IPS-NIHi11 (cell line): ENCODE data around the gene ETFA.

Experiments
- DNase-seq: peaks from one replicate; pipeline ENCODE4 v3.0.0; 2012; ENCODE audit warnings: mixed read lengths, low spot score

The ETFA gene

DNA sequence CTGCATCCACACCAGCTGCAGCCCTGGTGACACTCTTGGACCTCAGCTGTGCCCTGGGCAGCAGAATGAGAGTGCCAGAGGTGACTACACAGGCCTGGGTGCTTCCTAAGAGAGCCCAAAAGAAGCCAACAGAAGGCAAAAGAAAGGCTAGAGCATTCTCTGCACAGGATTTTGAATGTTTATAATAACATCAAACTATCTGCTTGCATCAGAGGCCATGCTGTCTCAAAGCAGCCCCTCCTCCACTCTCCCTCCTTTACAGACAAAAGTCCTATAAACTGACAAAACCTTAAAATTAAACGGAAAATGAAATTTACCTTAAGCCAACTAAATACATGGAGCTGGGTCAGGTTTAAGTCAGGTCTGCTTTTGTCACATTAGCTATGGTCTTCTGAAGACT lies 95.6 kb downstream of the ETFA start:
- no peak for DNase-seq

- no peak for DNase-seq
These were observed 101.3 kb downstream of the ETFA start for GRCh38 chr15:76209942-76210341.

DNA sequence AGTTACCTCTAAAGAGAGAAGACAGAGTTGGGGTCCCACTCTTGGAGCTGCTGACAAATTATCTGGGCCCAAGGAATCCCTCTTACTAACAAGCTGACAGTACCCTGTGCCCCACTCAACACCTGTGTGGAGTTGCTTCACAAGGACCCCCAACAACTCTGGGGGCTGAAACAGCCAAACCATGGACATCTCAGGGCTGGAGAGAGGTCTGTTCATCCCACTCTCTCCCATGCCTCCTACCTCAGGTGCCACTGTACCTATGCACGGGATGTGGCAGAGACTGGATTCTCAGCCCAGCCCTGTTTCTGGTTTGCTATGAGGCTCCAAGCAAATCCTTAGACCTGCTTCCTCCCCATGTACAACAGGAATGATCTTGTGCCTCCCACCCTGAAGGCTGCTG lies 101.7 kb downstream of the ETFA start:
- DNase-seq = no peak

GRCh38 chr15:76208786-76209424 lies 102.4 kb downstream of the ETFA start:
- no peak for DNase-seq

GRCh38 chr15:76208084-76208785 lies 103.0 kb downstream of the ETFA start:
- DNase-seq = no peak

DNA sequence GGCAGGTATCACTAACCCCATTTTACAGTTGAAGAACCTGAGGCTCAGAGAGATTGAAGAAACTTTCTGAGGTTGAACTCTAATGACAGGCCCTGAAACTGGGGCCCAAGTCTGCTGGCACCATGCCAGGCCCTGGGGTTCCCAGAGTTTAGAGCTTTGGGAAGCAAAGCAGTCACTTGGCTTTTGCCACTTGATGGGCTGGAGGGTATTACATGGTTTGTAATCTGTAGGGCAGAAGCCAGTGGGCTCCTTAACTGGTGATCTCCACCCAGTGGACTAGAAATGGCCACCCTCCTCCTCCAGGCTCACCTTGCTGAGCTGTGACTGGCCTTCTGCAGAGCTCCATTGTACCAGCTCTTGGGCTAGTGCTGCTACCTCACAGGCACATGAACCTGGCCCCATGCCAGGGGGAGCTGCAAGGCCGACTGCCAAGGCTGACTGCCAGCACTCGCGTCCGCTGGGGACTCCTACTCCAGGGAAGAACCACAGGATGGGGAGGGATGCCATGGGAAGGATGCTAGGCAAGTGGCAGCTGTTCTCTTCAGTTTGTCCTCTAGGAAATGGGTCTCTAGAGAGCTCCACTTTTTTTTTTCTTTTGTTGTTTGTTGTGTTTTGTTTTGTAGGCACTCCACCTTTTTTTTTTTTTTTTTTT lies 104.8 kb downstream of the ETFA start:
- DNase-seq = peak; percentile 51

GRCh38 chr15:76204916-76205460 lies 106.3 kb downstream of the ETFA start:
- DNase-seq = no peak

DNA sequence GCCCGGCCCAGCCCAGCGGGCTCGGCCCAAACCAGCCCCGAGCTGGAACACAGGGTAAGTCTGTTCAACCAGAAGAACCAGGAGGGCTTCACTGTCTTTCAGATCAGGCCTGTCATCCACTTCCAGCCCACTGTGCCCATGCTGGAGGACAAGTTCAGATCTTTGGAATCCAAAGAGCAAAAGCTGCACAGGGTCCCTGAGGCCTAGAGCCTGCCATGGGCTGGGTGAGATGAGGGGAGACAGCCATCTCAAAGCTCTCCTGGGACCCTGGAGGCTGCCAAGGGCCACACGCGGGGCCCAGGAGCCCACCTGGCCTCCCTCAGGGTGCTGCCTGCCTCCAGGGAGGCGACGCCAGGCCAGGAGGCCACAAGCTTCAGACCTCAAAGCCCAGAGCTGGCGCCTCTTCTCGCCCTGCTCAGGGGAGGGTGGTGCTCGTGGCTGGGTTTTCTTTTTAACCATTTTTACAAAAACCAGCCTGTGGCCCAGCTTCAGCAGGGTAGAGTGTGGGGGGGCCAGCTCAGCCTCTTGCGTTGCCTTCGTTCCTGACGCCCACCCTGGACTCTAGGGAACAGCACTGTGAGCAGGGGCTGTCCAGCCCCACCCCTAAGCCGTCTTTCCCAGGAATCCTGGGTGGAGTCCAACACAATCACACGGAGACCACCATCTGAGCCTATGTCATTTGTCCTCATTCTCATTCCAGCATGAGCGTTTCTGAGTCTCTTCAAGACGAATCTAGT lies 107.0 kb downstream of the ETFA start:
- no peak for DNase-seq

- no peak for DNase-seq
These were observed 107.7 kb downstream of the ETFA start for GRCh38 chr15:76203346-76204108.

GRCh38 chr15:76201536-76202255 lies 109.6 kb downstream of the ETFA start:
- DNase-seq = no peak

- no peak for DNase-seq
These were observed 110.6 kb downstream of the ETFA start for GRCh38 chr15:76200641-76201105.

GRCh38 chr15:76200083-76200465 lies 111.2 kb downstream of the ETFA start:
- DNase-seq = no peak

GRCh38 chr15:76199106-76200082 lies 111.9 kb downstream of the ETFA start:
- no peak for DNase-seq

- no peak for DNase-seq
These were observed 112.7 kb downstream of the ETFA start for GRCh38 chr15:76198456-76199105.

DNA sequence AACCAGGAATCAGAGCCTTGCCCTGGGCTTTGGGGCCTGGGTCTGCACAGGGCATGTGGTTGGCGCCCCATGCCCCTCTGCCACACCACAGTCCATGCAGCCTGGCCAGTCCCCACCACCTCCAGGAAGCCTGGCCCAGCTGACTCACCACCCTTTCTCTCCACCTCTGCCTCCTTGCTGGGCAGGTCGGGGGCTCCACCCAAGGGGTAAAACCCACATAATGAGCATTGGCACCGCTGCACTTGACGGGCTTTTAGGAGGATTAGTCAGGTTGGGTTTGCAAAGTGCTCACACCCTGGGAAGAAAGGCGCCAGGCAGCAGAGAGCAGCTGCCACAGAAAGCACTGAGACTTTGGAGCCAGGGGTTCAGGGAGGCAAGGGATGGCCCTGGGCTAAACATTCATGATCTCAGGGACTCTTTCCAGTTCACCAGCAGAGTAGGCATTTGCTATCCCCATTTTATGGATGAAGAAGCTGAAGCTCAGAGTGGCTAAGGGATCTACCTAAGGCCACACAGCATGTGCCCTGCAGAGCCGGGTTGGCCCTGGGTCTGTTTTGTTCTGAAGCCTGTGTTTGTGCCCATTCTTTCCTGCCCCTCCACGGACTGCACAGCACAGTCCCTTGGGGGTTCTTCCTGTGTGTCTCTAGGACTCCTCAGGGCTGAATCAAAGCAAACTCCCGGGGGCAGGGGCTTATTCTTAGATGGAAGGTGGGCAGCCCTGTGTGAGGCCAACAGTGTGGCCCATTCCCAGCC lies 113.4 kb downstream of the ETFA start:
- no peak for DNase-seq

DNA sequence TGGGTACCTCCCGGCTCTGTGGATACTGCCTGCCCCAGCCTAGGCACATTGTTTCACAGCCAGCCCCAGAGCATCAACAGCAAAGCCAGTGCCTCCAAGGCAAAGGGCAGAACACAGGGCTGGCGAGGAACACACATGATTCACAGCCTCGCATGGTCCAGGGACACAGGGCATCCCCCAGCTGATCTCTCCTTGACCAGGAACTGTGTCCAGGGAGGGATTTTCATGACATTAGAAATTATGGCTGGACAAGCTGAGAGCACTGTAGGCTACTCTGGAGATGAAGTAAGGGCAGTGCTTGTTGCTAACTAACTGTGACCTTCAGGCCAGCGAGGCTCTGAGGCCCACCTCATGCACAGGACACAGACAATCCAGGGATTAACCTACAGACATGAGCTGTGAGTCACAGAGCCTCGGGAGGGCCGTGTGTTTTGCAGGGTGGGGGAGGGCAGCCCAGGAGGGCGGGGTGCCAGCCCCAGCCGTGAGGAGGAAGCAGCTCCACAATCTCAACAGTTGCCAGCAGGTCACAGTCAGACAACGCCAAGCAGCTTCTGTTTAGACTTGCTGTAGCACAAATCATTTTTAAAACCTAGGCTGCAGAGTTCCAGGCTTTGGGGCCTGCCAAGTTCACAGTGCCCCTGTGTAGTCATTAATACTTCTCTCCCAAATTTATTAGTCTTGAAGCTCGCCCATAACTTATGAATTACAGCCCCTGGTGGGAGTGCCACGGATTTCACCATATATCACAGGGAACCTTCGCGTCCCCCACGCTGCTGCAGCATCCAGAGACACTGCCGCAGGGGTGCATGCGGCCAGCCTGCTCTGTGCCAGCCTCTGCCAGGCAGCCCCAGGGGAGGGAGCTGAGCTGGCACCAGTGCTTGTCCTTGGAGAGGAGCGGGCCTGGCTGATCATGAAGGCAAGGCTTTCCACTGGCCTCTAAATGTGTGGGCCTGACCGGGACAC lies 114.7 kb downstream of the ETFA start:
- DNase-seq = peak; percentile 61
